SK-N-SH treated with all-trans-retinoic acid at 6 μM for 48 hours (cell line): ENCODE measurements around the gene PHKG1.
"Not testable (repeated sequence)": the region's sequence is repeated elsewhere in the genome, so short reads cannot be mapped to it uniquely, and the experiment has no call there.

ENCODE experiments used
- ATAC-seq: fragments of 200-7000 bp; cut with Tn5 transposase; 3 replicates; pipeline ENCODE4 v1.9.1; 2020; ENCODE audit warnings: mild to moderate bottlenecking, moderate library complexity
- ARNTL ChIP-seq: fragments of 450-650 bp; formaldehyde crosslinking; IDR thresholded peaks from 2 replicates; pipeline ENCODE4 v1.5.0; 2020; ENCODE audit warnings: low read depth, mild to moderate bottlenecking, moderate library complexity, borderline replicate concordance
- BACH2 ChIP-seq: fragments of 250-450 bp; sonication (Bioruptor Pico); IDR thresholded peaks from 2 replicates; pipeline ENCODE4 v1.9.0; 2021; ENCODE audit warnings: mild to moderate bottlenecking, borderline replicate concordance
- CREB5 ChIP-seq: fragments of 250-450 bp; sonication (Bioruptor Pico); IDR thresholded peaks from 2 replicates; pipeline ENCODE4 v1.5.1; 2020; ENCODE audit warnings: low read depth, mild to moderate bottlenecking, moderate library complexity
- CSDC2 ChIP-seq: fragments of 250-450 bp; sonication (Bioruptor Pico); IDR thresholded peaks from 2 replicates; pipeline ENCODE4 v1.5.0; 2020; ENCODE audit warnings: mild to moderate bottlenecking, moderate library complexity
- CSRNP3 ChIP-seq: fragments of 250-450 bp; sonication (Bioruptor Pico); IDR thresholded peaks from 2 replicates; pipeline ENCODE4 v1.5.1; 2021; ENCODE audit warnings: mild to moderate bottlenecking, moderate library complexity
- ESRRG ChIP-seq: fragments of 250-450 bp; sonication (Bioruptor Pico); IDR thresholded peaks from 2 replicates; pipeline ENCODE4 v1.6.1; 2021; ENCODE audit warnings: mild to moderate bottlenecking
- GLIS3 ChIP-seq: fragments of 250-450 bp; sonication (Bioruptor Pico); IDR thresholded peaks from 2 replicates; pipeline ENCODE4 v1.5.0; 2020; ENCODE audit warnings: mild to moderate bottlenecking, moderate library complexity
- ISL1 ChIP-seq: fragments of 250-450 bp; sonication (Bioruptor Pico); IDR thresholded peaks from 2 replicates; pipeline ENCODE4 v2.1.2; 2022; ENCODE audit warnings: mild to moderate bottlenecking, moderate library complexity
- OSR1 ChIP-seq: fragments of 250-450 bp; sonication (Bioruptor Pico); IDR thresholded peaks from 2 replicates; pipeline ENCODE4 v1.8.0; 2022; ENCODE audit warnings: moderate library complexity, mild to moderate bottlenecking, inconsistent platforms
- PATZ1 ChIP-seq: fragments of 250-450 bp; sonication (Bioruptor Pico); IDR thresholded peaks from 2 replicates; pipeline ENCODE4 v1.8.0; 2020; ENCODE audit warnings: mild to moderate bottlenecking, moderate library complexity, borderline replicate concordance
- POU6F1 ChIP-seq: fragments of 250-450 bp; sonication (Bioruptor Pico); IDR thresholded peaks from 2 replicates; pipeline ENCODE4 v1.8.0; 2021; ENCODE audit warnings: low read depth, mild to moderate bottlenecking, moderate library complexity, borderline replicate concordance
- PPARA ChIP-seq: fragments of 250-450 bp; sonication (Bioruptor Pico); IDR thresholded peaks from 2 replicates; pipeline ENCODE4 v1.5.0; 2020; ENCODE audit warnings: mild to moderate bottlenecking, borderline replicate concordance
- RARB ChIP-seq: fragments of 250-450 bp; sonication (Bioruptor Pico); IDR thresholded peaks from 2 replicates; pipeline ENCODE4 v1.8.0; 2021; ENCODE audit warnings: mild to moderate bottlenecking, moderate library complexity
- SNAI2 ChIP-seq: fragments of 250-450 bp; sonication (Bioruptor Pico); IDR thresholded peaks from 2 replicates; pipeline ENCODE4 v1.5.0; 2020; ENCODE audit warnings: mild to moderate bottlenecking, moderate library complexity
- TCF4 ChIP-seq: fragments of 250-450 bp; sonication (Bioruptor Pico); IDR thresholded peaks from 2 replicates; pipeline ENCODE4 v1.8.0; 2021; ENCODE audit warnings: mild to moderate bottlenecking, moderate library complexity, borderline replicate concordance
- TOX ChIP-seq: fragments of 250-450 bp; sonication (Bioruptor Pico); IDR thresholded peaks from 2 replicates; pipeline ENCODE4 v1.8.0; 2021; ENCODE audit warnings: mild to moderate bottlenecking, moderate library complexity, borderline replicate concordance
- TSHZ2 ChIP-seq: fragments of 250-450 bp; sonication (Bioruptor Pico); IDR thresholded peaks from 2 replicates; pipeline ENCODE4 v1.5.0; 2020; ENCODE audit warnings: mild to moderate bottlenecking, moderate library complexity
- ZC3H10 ChIP-seq: fragments of 250-450 bp; sonication (Bioruptor Pico); IDR thresholded peaks from 2 replicates; pipeline ENCODE4 v1.5.1; 2021; ENCODE audit warnings: mild to moderate bottlenecking, moderate library complexity
- ZFP3 ChIP-seq: fragments of 250-450 bp; sonication (Bioruptor Pico); IDR thresholded peaks from 2 replicates; pipeline ENCODE4 v1.5.0; 2020; ENCODE audit warnings: mild to moderate bottlenecking, moderate library complexity
- ZFP30 ChIP-seq: fragments of 450-650 bp; formaldehyde crosslinking; IDR thresholded peaks from 2 replicates; pipeline ENCODE4 v1.5.0; 2022; ENCODE audit warnings: mild to moderate bottlenecking, moderate library complexity
- ZNF565 ChIP-seq: fragments of 450-650 bp; formaldehyde crosslinking; conservative IDR thresholded peaks from 2 replicates; pipeline ENCODE4 v1.5.0; 2020; ENCODE audit warnings: low read depth, mild to moderate bottlenecking, moderate library complexity
- ZNF70 ChIP-seq: fragments of 450-650 bp; formaldehyde crosslinking; IDR thresholded peaks from 2 replicates; pipeline ENCODE4 v1.5.0; 2020; ENCODE audit warnings: mild to moderate bottlenecking, moderate library complexity
- ZNF8 ChIP-seq: fragments of 450-650 bp; formaldehyde crosslinking; IDR thresholded peaks from 2 replicates; pipeline ENCODE4 v1.5.0; 2020; ENCODE audit warnings: mild to moderate bottlenecking, moderate library complexity

The PHKG1 gene

GRCh38 chr7:56048245-56048644, 44.5 kb downstream of the PHKG1 start (continued):
- TF ChIP-seq CSRNP3 (CRISPR knock-in tag) (no peak), TSHZ2 (CRISPR knock-in tag) (peak; percentile 82)

- peak; percentile 52 for TF ChIP-seq ISL1 (CRISPR knock-in tag)
- ATAC-seq: not testable (repeated sequence)
Measured at GRCh38 chr7:56047446-56048116, 45.2 kb downstream of the PHKG1 start.

- no peak for TF ChIP-seq ESRRG (CRISPR knock-in tag)
- TF ChIP-seq ZNF8 (CRISPR knock-in tag): no peak
- TF ChIP-seq POU6F1: no peak
- TF ChIP-seq BACH2 (CRISPR knock-in tag): no peak
- no peak for TF ChIP-seq PPARA (CRISPR knock-in tag)
- TF ChIP-seq GLIS3 (CRISPR knock-in tag): no peak
- peak; percentile 99 for TF ChIP-seq ISL1 (CRISPR knock-in tag)
- peak; percentile 77 for TF ChIP-seq TCF4 (CRISPR knock-in tag)
- no peak for TF ChIP-seq OSR1 (CRISPR knock-in tag)
- 0 out of 2 replicates have a peak, but pooled peaks have one; percentile 27 for TF ChIP-seq SNAI2 (CRISPR knock-in tag)
- no peak for TF ChIP-seq ZNF565 (CRISPR knock-in tag)
- no peak for TF ChIP-seq ZFP3 (CRISPR knock-in tag)
- no peak for TF ChIP-seq ZFP30 (CRISPR knock-in tag)
- TF ChIP-seq ARNTL (CRISPR knock-in tag): no peak
- TF ChIP-seq CSDC2: no peak
- TF ChIP-seq PATZ1 (CRISPR knock-in tag): peak; percentile 94
- peak; percentile 86; the same call in 1 of the 2 replicates for TF ChIP-seq RARB (CRISPR knock-in tag)
- no peak for TF ChIP-seq CSRNP3 (CRISPR knock-in tag)
- TF ChIP-seq TSHZ2 (CRISPR knock-in tag): no peak
- peak; percentile 90; the same call in 1 of the 2 replicates for TF ChIP-seq TOX (CRISPR knock-in tag)
- no peak for TF ChIP-seq CREB5 (CRISPR knock-in tag)
- no peak for TF ChIP-seq ZNF70 (CRISPR knock-in tag)
- TF ChIP-seq ZC3H10 (CRISPR knock-in tag): peak; percentile 87
- peak; percentile 56 for ATAC-seq
Measured at GRCh38 chr7:56046721-56047445, 45.9 kb downstream of the PHKG1 start.

GRCh38 chr7:56045758-56046157, 47.0 kb downstream of the PHKG1 start:
- not testable (repeated sequence) for ATAC-seq
